ENCODE measurements around the gene SPRR2E.
"Not testable (repeated sequence)": the region's sequence is repeated elsewhere in the genome, so short reads cannot be mapped to it uniquely, and the experiment has no call there.

SPRR2E gene

GRCh38 chr1:153094426-153094825, at the start of gene SPRR2E:
Gene SPRR2E, minus strand, starts transcription at chr1:153094526. Its CDS starts 775 bp downstream, at chr1:153093751.
- no peak for DNase-seq

GRCh38 chr1:153141377-153141776, 47.1 kb upstream of the SPRR2E start:
- no peak for DNase-seq

GRCh38 chr1:153140484-153140883, 46.2 kb upstream of the SPRR2E start:
- DNase-seq: no peak

- no peak for DNase-seq
Observed at GRCh38 chr1:153133743-153134142, 39.4 kb upstream of the SPRR2E start.

- no peak for DNase-seq
Observed at GRCh38 chr1:153133267-153133666, 38.9 kb upstream of the SPRR2E start.

GRCh38 chr1:153128688-153129087, 34.4 kb upstream of the SPRR2E start:
- DNase-seq: not testable (repeated sequence)

GRCh38 chr1:153127296-153127695, 33.0 kb upstream of the SPRR2E start:
- no peak for DNase-seq

GRCh38 chr1:153125536-153125935, 31.2 kb upstream of the SPRR2E start:
- DNase-seq: no peak

GRCh38 chr1:153123793-153124192, 29.5 kb upstream of the SPRR2E start:
- DNase-seq: not testable (repeated sequence)

- DNase-seq: peak; percentile 85
Observed at GRCh38 chr1:153122831-153123421, 28.6 kb upstream of the SPRR2E start.

- no peak for DNase-seq
Observed at GRCh38 chr1:153120945-153121344, 26.6 kb upstream of the SPRR2E start.

GRCh38 chr1:153119491-153119971, 25.2 kb upstream of the SPRR2E start:
- no peak for DNase-seq

- DNase-seq: not testable (repeated sequence)
Observed at GRCh38 chr1:153115264-153115663, 20.9 kb upstream of the SPRR2E start.

- no peak for DNase-seq
Observed at GRCh38 chr1:153113416-153113815, 19.1 kb upstream of the SPRR2E start, which contains the start of gene SPRR2F. Gene SPRR2F, minus strand, starts transcription at chr1:153113516. Its CDS starts 783 bp downstream, at chr1:153112733.

- DNase-seq: not testable (repeated sequence)
Observed at GRCh38 chr1:153112454-153112853, 18.1 kb upstream of the SPRR2E start.

GRCh38 chr1:153100245-153100644, 5.9 kb upstream of the SPRR2E start:
- DNase-seq: no peak

GRCh38 chr1:153099461-153100045, 5.2 kb upstream of the SPRR2E start:
- no peak for DNase-seq

- no peak for DNase-seq
Observed at GRCh38 chr1:153095764-153096163, 1.4 kb upstream of the SPRR2E start.

- no peak for DNase-seq
Observed at GRCh38 chr1:153087652-153088051, 6.7 kb downstream of the SPRR2E start.

- no peak for DNase-seq
Observed at GRCh38 chr1:153081736-153082135, 12.6 kb downstream of the SPRR2E start.

- DNase-seq: no peak
Observed at GRCh38 chr1:153072806-153073726, 21.3 kb downstream of the SPRR2E start.

- DNase-seq: no peak
Observed at GRCh38 chr1:153071511-153071910, 22.8 kb downstream of the SPRR2E start, which contains the start of gene SPRR2B. Gene SPRR2B, minus strand, starts transcription at chr1:153071611. Its CDS starts 772 bp downstream, at chr1:153070839.

- DNase-seq: no peak
Observed at GRCh38 chr1:153070243-153070642, 24.1 kb downstream of the SPRR2E start.

Data from islet precursor cell (in vitro differentiated cells).